ENCODE results near the gene PPIP5K2. TPM values are rescaled to one million over a fixed set of nuclear protein-coding genes. Genes with fewer than 3 reads are reported as not detected.

The PPIP5K2 gene
- total and polyA plus RNA-seq, 4 donors, result 9.7 to 38.6 (median 27.4) TPM

DNA sequence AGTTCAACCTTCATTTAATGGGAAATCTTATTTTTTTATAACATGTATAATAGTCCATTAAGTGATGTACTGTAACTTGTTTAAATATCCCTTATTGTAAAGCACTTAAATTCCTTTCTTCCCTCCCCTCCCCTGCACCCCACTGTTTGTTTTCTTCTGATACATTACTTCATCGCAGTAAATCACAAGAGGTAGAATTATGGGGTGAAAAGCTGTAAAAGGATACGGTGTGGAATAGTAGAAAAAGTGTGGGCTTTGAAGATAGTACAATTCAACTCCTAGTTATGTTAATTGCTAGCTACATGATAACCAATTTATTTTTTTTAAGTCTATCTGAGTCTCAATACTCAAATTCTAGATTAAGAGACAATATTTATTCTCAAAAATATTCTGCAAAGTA lies 96.6 kb downstream of the PPIP5K2 start:
- Histone ChIP-seq H3K36me3 (ENCODE audit: control insufficient read depth in 4 of 4, insufficient read depth in 3 of 4, low read depth in 1 of 4, low read length in 3 of 4) (no peaks in the 10 kb centered on the region), H3K4me3 (ENCODE audit: low read depth in 1 of 3, low read length in 3 of 3) (no peak overlapping the region), H3K9ac (ENCODE audit: low read depth in 1 of 2, low read length in 2 of 2) (no peak overlapping the region), H3K4me1 (ENCODE audit: control insufficient read depth in 4 of 4, insufficient read depth in 4 of 4, low read length in 3 of 4) (no peaks in the 10 kb centered on the region), H3K27ac (ENCODE audit: low read depth in 1 of 2, low read length in 2 of 2) (no peak overlapping the region), H3K9me3 (ENCODE audit: control insufficient read depth in 4 of 4, low read length in 3 of 4) (no peaks in the 10 kb centered on the region), H3K27me3 (ENCODE audit: control insufficient read depth in 4 of 4, insufficient read depth in 4 of 4, low read length in 3 of 4) (no peaks in the 10 kb centered on the region)
- TF ChIP-seq ATF3 (IDR thresholded peaks at IDR 0.05), result no peak
- TF ChIP-seq RXRA (IDR thresholded peaks at IDR 0.05), result no peak
- TF ChIP-seq, protein P1, sequence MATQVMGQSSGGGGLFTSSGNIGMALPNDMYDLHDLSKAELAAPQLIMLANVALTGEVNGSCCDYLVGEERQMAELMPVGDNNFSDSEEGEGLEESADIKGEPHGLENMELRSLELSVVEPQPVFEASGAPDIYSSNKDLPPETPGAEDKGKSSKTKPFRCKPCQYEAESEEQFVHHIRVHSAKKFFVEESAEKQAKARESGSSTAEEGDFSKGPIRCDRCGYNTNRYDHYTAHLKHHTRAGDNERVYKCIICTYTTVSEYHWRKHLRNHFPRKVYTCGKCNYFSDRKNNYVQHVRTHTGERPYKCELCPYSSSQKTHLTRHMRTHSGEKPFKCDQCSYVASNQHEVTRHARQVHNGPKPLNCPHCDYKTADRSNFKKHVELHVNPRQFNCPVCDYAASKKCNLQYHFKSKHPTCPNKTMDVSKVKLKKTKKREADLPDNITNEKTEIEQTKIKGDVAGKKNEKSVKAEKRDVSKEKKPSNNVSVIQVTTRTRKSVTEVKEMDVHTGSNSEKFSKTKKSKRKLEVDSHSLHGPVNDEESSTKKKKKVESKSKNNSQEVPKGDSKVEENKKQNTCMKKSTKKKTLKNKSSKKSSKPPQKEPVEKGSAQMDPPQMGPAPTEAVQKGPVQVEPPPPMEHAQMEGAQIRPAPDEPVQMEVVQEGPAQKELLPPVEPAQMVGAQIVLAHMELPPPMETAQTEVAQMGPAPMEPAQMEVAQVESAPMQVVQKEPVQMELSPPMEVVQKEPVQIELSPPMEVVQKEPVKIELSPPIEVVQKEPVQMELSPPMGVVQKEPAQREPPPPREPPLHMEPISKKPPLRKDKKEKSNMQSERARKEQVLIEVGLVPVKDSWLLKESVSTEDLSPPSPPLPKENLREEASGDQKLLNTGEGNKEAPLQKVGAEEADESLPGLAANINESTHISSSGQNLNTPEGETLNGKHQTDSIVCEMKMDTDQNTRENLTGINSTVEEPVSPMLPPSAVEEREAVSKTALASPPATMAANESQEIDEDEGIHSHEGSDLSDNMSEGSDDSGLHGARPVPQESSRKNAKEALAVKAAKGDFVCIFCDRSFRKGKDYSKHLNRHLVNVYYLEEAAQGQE (IDR thresholded peaks at IDR 0.05), result no peak
- no peak for TF ChIP-seq MAX (IDR thresholded peaks at IDR 0.05)
- no peak for TF ChIP-seq ZBTB33 (IDR thresholded peaks at IDR 0.05)
- WGBS, result 82% methylated on average over 2 of the region's 2 CpGs
- DNase-seq (ENCODE audit: low spot score), result no peak

- no peaks in the 10 kb centered on the region for H3K4me1 ChIP-seq (ENCODE audit: control insufficient read depth in 4 of 4, insufficient read depth in 4 of 4, low read length in 3 of 4)
- no peak overlapping the region for H3K9ac ChIP-seq (ENCODE audit: low read depth in 1 of 2, low read length in 2 of 2)
Measured at GRCh38 chr5:103217101-103217500, 97.0 kb downstream of the PPIP5K2 start.

More at GRCh38 chr5:103217101-103217500, 97.0 kb downstream of the PPIP5K2 start:
- no peak for DNase-seq (ENCODE audit: low spot score)
- H3K27me3 ChIP-seq (ENCODE audit: control insufficient read depth in 4 of 4, insufficient read depth in 4 of 4, low read length in 3 of 4), result no peaks in the 10 kb centered on the region
- H3K4me3 ChIP-seq (ENCODE audit: low read depth in 1 of 3, low read length in 3 of 3), result no peak overlapping the region
- no peaks in the 10 kb centered on the region for H3K9me3 ChIP-seq (ENCODE audit: control insufficient read depth in 4 of 4, low read length in 3 of 4)
- H3K36me3 ChIP-seq (ENCODE audit: control insufficient read depth in 4 of 4, insufficient read depth in 3 of 4, low read depth in 1 of 4, low read length in 3 of 4), result no peaks in the 10 kb centered on the region
- TF ChIP-seq YY1 (IDR thresholded peaks at IDR 0.05), result no peak
- no peak for TF ChIP-seq RAD21 (IDR thresholded peaks at IDR 0.05)
- TF ChIP-seq, protein P1 (IDR thresholded peaks at IDR 0.05), result no peak
- TF ChIP-seq HNF4G (IDR thresholded peaks at IDR 0.05), result no peak
- no peak for TF ChIP-seq CTCF (IDR thresholded peaks at IDR 0.05; ENCODE audit: low read depth, low read length, missing input control)
- no peak for TF ChIP-seq HNF4A (conservative IDR thresholded peaks at IDR 0.05)
- TF ChIP-seq MAX (IDR thresholded peaks at IDR 0.05), result no peak
- TF ChIP-seq NR2F2 (IDR thresholded peaks at IDR 0.05), result no peak
- no peak overlapping the region for H3K27ac ChIP-seq (ENCODE audit: low read depth in 1 of 2, low read length in 2 of 2)

Data from liver (tissue), 9 donors.